ENCODE data around the gene XIST.
"Not testable (repeated sequence)": the region's sequence is repeated elsewhere in the genome, so short reads cannot be mapped to it uniquely, and the experiment has no call there.

Gene XIST

DNA sequence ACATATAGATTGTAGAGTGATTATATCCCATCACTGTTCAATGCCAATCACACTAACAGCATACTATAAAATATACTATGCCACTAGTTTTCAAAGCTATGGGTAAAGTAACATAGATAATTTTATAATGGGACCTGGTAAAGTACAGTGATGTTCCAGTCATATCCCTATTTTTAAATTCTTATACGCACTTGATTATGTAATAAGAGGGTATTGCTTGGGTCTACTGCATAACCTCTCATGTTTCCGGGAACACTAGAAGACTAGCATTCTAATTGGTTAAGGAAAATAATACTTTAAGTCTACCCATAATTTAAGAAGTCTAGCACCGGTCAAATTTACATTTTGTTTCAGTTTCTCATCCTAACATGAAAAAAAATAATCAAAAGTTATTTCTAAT is 14.4 kb downstream of the XIST start:
- DNase-seq: no peak

DNA sequence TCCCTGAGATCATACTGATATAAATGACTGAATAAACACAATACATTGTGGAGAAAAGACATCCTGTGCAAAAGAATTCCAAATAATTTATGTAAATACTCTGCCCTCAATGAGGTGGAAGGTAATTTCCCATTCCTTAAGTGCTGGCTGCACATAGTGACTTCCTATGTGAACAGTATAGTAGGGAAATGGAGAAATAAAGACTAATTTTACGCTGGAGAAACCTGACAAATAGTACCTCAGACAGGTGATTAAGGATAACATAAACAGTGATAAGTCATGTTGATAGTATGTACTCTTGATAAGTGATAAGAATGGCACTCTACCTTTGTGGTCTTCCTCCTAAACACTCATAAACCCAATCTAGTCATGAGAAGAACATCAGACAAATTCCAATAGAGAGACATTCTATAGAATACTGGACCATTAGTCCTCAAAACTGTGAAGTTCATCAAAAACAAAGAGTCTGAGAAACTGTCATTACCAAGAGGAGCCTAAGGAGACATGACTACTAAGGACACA is 15.5 kb downstream of the XIST start:
- no peak for DNase-seq

DNA sequence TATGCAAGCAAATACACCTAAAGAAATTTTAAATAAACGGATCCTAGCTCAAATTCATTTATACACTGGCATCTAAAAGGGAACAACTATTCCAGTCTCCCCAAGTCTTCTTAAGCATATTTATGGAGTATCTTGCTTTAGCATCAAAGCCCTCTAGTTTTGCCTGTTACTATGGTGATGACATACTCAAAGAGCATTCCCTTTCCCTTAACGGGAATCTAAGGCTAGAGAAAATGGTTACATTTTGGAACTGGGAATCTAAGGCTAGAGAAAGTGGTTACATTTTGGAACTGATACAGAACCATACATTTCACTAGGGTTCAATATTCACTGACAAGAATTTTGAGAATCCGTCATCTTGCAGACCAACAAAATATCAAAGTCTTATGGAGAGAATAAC is 18.3 kb downstream of the XIST start:
- DNase-seq: no peak

DNA sequence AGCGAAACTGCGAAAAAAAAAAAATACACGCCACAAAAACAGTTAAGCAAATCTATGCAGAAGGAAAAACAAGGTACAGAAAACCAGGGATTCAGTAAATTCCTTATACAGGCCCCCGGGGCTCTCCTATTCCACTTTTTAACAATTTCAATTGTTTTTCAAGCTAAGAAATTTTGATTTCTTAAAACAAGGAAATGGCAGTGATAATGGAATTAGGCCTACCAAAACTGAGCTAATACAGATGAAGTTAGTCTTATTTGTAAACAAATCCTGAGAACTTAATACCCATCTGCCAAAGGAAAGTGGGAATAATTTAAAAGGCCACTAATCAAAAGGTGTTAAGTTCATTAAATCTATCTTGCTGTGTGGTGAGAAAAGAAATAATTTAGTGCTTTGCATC is 20.2 kb downstream of the XIST start:
- no peak for DNase-seq

DNA sequence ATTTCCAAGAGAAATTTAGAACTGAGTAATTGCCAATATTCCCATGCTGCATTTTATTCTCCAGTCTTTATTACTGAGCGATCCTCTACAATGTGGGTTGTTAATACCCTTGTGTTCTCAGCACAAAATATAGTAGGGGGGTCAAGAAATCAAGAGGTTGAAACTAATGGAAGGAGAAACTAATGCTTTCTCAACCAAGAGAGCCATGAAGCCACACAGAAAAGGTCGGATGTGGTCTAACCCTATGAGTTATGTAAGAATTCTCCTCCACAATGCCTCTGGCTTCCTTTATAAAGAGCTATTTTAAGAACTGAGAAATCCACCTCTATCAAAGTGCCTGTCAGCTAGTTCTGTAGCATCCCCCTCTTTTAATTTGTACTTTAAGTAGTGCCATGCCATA is 21.0 kb downstream of the XIST start:
- no peak for DNase-seq

DNA sequence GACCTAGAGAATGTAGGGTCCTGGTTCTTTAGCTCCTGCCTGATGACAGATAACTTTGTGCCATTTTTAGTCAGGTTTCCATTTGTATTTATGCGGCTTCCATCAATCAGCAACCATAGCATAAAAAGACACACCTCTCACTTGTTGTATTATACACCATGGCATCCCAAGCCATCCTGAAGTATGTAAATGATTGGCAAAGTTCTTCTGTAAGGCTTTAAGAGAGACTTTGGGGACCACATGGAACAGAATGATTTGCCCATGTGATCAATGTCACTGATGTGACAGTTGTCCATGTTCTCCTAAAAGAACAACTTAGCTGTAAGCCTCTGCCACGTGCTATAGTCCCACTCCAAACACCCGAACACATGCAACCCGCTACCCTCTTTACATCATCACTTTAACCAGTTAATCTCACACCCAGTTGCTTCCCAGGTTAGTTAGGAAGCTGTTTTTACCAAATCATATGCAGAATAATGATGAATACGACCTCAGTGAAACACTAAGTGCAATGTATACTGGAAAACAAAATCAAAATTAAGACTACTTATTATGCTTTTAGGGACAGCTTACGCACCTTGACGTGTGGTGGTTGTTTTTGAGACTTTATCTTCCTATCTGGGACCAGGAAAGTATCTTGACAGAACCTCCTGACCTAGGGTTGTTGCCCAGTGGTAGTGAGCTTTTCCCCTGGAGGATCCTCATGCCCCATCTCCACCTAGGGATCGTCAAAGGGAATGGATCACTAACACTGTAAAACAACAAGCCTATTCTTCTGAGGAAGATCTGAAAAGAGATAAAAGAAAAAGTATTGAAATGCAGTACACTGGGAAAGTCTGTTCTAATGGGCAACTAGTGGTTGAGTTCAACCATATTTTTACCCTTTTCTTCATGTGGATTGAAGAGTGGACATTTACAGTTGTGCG is 21.8 kb downstream of the XIST start:
- no peak for DNase-seq

DNA sequence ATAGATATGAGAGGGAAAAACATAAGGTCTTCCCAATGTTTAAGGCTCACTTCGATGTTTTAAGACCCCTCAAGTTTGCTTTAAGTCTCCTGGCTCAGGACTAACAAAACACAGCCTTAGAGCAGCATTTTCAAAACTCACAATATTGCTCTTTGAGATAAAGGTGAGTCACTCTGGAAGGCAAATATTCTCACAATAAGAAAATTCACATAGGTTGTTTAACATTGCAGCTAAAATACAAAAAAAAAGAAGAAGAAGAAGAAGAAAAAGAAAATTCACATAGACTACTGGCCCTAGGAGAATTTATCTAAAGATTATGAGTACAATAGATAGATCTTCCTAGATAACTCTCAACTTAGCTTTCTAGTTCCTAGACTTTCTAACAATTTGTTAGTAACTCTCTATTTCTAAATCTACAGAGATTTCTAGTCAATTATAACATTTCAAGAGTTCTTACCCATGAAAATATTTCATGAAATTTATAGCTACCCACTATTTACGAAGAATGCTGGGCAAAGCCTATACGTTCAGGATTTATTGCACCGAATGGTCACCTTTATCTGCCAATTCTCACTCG is 22.5 kb downstream of the XIST start:
- no peak for DNase-seq

DNA sequence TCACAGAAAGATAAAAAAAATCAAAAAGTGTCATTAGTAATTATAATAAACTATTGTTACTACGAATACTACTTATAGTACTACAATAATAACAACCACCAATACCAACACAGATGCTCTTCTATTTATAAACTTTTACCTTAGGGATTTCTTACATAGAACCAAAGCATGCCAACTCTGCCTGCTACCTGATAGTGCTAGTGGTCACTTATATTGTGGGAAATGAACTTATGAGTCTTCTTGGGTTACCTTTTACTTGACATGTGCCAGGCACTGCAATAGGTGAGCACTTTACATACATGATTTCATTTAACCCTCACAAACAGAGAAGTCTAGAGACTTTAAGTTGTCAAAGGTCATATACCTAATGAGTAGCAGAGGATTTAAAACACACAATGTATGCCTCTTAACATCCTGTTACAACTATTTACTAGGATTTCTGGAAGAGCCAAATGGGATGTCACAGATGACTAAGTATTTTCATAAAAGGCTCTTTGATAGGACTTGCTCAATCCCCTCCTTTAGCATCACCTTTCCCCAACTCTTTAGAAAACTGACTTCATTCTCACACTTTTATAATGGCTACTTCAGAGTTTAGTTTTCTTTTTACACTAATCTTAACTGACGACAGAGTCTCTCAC is 24.3 kb downstream of the XIST start:
- DNase-seq: no peak

DNA sequence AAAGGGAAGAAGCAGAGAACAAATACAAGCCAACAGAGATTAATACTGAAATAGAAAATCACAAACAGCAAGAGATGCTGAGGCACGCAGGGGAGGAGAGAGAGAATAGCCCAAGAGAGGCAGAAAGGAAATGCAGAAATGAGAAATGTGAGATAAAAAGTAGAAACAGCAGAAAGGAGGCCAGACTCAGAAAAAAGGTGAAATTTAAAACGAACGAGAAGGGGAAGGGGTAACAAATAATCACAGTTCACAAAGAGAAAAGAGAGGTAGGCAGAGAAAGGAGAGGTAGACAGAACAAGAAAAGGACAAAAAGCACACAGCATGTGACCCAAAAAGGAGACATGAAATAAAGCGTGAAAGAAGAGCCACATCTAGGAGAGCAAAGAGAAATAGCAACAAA is 25.1 kb downstream of the XIST start:
- no peak for DNase-seq

DNA sequence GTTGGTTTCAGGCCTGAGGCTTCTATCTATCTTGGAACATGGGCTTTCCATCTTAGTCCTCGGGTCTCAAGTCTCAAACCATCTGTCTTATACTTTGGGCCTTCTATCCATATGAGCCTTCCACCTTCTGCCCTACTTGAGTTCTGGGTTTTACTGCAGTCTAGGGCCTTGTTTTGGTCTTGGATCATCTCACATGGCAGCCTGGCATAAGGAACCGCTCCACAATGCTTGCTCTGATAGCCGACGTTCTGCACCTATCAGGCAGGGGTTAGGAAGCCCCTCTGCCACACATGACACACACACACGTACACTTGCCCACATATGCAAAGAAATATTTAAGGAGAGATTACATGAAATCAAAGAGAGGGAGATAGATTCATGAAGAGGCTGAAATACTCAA is 25.5 kb downstream of the XIST start:
- no peak for DNase-seq

DNA sequence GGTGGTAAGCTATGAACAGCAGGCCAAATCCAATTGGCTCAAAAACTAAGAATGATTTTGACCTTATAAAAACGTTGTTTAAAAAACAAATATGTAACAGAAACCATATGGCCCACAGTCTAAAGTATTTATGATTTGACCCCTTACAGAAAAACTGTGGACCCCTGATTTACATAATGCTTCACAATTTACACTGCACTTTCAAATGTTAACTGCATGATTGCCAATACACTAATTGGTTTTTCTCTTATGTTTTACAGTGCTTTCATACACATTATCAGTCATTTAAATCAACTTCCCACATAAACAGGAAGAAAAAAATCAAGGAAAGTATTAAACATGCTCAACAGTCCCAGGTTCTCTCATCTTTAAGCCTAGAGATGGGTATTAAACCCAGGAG is 26.9 kb downstream of the XIST start:
- no peak for DNase-seq

DNA sequence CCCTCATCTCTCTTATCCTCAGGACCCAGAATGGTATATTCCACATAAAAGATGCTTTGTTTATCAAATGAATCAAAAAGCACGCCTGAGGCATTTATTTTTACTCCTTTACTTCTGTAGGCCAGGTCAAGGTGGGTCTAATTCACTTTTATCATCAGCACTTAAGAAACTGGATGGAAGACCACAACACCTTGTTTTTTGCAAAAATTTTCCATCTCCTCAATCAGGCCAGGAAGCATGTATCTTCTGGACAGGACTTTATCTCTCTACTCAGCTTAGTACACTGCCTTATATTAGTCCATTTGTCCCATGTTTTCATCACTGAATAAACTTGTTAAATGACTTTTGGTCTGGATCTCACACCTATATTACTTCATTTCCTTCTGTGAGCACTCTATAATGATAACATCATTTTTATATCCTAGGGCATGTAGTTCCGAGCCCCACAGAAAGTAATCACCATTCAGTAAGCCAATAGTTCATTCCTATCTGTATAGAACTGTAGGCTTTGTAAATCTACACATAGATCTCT is 29.0 kb downstream of the XIST start:
- DNase-seq: no peak

DNA sequence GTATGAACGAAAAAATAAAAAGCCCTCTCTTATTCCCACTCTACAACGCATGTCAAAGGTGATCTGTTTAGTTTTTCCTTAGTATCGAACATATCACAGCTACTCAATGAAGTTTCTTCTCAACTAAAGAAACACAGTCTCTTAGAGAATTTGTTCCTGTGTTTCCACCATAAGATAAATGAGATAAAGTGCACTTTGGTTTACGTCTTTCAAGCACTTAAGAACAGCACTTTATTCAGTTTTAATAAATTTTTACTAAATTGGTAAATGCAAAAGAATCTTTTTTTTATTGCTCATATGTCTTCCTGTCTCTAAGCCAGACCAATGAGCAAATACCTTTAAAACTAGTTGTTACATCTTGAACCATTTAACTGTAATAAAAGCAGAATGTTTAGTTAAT is 29.7 kb downstream of the XIST start:
- DNase-seq: no peak

DNA sequence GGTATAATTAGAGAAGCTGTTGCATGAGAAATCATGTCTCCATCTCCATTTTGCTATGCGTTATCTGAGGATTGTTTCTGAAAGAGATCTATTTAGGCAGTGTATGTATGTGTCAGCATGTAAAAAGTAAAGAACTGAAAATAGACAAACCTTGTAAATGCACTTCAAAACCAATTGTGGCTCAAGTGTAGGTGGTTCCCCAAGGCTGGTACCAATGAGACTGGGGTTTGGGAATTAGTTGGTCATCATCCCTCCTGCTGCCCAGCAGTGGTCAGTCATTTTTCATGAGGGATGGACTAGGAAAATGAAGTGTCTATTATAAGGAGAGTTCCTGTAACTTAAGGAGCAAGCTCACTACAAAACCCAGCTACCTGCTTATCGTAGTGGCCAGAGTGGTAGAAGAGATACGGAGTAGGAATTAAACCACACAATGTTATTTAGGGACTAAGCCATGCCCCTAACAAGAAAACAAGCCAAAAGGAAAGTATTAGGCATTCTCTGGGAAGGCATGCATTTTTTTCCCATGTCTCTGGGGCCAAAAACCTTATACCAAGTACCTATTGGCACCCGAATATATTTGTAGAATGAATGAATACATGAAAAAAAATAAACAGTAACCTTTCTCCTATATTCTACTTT is 30.5 kb downstream of the XIST start:
- no peak for DNase-seq

DNA sequence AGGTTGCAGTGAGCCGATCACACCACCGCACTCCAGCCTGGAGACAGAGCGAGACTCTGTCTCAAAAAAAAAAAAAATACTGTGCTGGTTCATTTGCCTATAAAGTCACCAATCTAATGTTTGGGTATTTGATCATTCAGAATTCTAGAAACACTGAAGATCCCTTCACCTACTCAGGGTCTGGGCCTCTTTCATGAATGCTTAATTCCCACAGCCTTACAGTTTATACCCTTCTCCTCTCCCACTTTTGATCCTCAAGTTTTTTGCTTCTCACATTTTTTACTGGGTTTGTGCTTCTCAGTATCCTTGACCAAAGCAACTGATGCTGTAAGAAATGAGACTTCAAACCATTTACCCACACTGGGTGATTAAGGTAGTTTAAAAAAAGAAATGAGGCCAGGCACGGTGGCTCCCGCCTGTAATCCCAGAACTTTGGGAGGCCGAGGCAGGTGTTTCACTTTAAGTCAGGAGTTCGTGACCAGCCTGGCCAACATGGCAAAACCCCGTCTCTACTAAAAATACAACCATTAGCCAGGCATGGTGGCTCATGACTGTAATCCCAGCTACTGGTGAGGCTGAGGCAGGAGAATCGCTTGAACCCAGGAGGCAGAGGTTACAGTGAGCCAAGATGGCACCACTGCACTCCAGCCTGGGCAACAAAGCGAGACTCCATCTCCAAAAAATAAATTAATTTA is 32.5 kb downstream of the XIST start:
- not testable (repeated sequence) for DNase-seq

DNA sequence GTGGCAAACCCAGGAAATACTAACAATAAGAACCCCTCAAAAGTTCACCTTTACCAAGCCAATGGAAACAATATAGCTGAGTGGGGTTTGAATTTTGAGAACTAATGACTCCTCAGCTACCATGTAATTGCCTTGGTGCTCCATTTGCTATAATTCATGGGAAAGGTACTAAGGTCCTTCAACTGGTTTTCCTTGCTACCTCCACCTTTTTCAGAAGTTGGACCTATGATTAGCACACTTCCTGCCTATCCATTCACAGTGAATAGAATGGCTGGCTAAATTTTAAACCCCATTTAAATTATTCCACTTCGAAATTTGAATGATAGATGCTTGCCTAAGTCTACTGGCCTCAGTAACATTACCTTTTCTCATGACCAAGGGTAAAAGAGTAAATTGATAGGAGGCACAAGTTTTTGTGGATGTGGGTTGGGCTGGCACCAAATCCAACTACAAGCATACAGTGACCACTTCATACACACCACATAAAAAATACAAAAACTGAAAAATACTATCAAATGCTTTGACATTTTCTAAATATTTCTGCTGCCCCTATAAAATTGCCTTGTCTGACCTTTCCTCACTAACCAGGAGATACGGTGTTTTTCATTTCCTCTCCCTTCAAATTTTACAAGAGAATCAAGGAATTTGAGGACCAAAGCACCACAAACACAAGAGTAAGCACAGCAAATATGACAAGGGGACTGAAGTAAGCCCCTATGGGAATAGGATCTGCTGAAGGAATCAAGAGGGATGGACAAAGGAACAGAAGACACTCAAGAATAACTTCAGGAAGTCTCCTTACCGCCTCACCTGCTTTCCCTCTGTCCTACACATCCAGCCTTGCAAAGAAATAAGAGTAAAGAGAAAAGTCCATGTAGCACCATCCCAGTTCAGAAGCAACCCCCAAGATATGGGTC is 34.1 kb downstream of the XIST start:
- no peak for DNase-seq

DNA sequence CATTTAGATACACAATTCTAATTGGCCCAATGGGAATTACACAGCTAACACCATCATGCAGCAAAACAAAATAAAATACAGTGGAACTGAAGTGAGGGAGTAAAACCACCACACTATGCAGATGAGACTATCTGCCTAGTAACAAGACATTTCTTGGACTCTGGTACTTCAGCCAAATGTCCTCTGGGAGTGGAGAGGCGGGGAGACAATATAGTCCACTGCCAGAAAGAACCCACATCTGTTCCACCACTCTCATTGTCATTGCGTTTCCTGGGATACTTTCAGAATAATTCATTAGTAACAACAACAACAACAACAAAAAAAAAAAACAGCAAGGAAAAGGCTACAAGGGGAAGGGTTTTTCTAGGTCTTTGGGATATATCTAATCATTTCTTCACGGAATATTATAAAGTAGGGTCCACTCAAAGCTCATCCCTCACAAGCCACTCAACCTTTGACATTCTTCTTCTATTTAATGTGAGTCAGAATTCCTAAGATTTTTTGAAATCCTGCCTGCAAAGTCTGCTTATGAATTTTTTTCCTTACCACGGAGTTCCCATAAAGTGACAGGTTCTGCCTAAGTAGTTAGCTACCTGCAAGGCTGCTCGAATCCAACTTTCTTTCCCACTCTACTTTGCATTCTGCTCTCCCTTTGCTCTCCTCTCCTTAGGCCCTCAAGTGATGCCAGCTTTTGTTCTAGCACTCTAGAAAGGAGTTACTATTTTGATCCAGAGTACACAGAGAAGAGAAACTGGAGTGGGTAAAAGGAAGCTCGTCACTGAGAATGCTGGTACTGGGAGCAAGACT is 34.9 kb downstream of the XIST start:
- DNase-seq: no peak

DNA sequence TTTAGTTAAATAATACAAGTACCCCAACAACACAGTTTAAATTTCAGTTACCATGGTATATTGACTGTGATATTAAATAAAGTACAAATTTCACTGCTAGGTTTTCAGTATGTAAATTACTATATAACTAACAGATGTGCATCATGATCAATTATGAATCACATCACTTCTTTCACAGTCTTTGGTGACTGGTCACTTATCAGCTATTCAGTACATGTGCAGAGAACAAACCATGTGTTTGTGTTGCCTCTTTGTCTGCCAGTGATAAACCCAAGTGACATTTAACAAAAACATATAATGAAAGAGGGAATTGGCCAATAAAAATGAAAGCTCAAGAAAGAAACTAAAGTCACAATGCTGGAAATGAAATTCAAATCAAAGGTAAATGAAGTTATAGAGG is 40.3 kb downstream of the XIST start:
- DNase-seq: no peak

DNA sequence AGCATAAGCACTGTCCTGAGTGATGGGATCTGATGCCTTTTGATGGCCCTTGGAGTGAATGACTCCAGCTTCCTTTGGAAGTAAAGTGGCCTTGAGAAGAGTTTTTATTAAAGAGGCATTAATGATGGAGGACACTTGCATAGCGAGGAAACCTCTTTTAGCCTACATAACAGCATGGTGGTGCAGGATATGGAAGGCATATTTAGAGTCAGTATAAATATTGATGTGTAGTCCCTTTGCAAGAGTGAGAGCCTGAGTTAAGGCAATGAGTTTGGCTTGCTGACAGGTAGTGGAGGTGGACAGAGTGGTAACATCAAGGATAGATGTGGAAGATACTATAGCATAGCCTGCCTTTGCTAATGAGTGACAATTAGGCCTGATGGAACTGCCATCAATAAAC is 48.4 kb downstream of the XIST start:
- not testable (repeated sequence) for DNase-seq

DNA sequence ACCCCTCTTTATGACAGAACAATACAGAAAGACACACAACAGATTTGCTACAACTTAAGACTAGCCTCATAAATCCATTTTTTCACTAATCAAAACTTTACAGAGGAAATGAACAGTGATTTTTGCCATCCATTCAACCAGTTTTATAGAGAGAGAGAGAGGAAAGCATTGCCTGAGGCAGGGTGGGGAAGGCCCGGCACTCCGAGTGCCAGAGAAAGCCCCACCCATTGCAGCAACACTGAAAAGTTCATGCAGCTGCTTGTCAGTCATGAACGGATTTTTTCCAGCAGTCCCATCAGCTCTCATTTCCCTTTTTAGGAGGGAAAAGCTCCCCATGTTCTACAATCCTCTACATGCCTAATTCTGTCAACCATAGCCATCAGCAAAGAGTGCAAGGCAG is 52.6 kb downstream of the XIST start:
- DNase-seq: no peak

DNA sequence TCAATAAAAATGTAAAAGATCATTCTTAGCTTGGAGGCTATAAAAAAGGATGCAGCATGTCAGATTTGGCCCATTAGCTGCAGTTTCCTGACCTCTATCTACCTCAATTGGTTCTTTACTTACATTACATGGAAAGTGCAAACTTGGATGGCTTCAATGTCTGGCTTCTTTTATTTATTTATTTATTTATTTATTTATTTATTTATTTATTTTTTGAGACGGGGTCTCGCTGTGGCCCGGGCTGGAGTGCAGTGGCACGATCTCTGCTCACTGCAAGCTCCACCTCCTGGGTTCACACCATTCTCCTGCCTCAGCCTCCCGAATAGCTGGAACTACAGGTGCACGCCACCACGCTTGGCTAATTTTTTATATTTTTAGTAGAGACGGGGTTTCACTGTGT is 60.0 kb downstream of the XIST start:
- not testable (repeated sequence) for DNase-seq

Measured in CD4-positive, alpha-beta T cell treated with Interleukin-15 for 1 hour (primary cell).